Caco-2 (cell line): ENCODE results near the gene EFL1. TPM values are rescaled to one million over a fixed set of nuclear protein-coding genes. Genes with fewer than 3 reads are reported as not detected.
A peak's percentile ranks its signal among the peaks of the same experiment; 100 is the strongest.
"Not testable (repeated sequence)": the region's sequence is repeated elsewhere in the genome, so short reads cannot be mapped to it uniquely, and the experiment has no call there.

ENCODE experiments used
- BruUV-seq: library from RNA; stranded (reverse); fragments of 400-500 nt; replicated peaks from 2 replicates; lab custom pipeline; 2021; lab: Mats Ljungman, UMichigan
- CTCF ChIA-PET: fragments of 300-600 bp; sonication (Branson Sonifier 250); formaldehyde crosslinking; loops from one replicate; lab custom pipeline; 2022; ENCODE audit warnings: antibody characterized with exemption; lab: Charles Lee
- POLR2A ChIA-PET: fragments of 300-600 bp; sonication (Branson Sonifier 250); formaldehyde crosslinking; loops from one replicate; lab custom pipeline; 2022; ENCODE audit warnings: antibody characterized with exemption; lab: Charles Lee
- DNase-seq, 2 experiments: peaks; one replicate each; pipeline versions ENCODE4 v3.0.0 to v3.0.0-alpha.2; 2020 to 2022
- H3K27me3 ChIP-seq: replicated peaks from 2 replicates; pipeline ENCODE4 v1.6.0; 2011; ENCODE audit warnings: low read length; ENCODE audit not compliant: control insufficient read depth, insufficient read depth
- H3K36me3 ChIP-seq: 2 replicates; pipeline ENCODE4 v1.5.1; 2011; ENCODE audit warnings: low read length; ENCODE audit not compliant: control insufficient read depth, insufficient read depth
- H3K4me1 ChIP-seq: fragments of 250-450 bp; sonication (Bioruptor Pico); 2 replicates; pipeline ENCODE4 v1.5.1; 2020; ENCODE audit warnings: mild to moderate bottlenecking
- H3K4me3 ChIP-seq: 2 replicates; pipeline ENCODE4 v1.5.1; 2011; ENCODE audit warnings: low read depth, mild to moderate bottlenecking, control low read depth, low read length
- H3K9me3 ChIP-seq: fragments of 250-450 bp; sonication (Bioruptor Pico); 2 replicates; pipeline ENCODE4 v1.5.1; 2020; ENCODE audit warnings: mild to moderate bottlenecking, moderate library complexity
- H3K27ac Mint-ChIP-seq: one replicate; pipeline ENCODE4 v1.8.0; 2022; ENCODE audit warnings: mixed read lengths; ENCODE audit not compliant: unreplicated experiment
- H3K27me3 Mint-ChIP-seq: one replicate; pipeline ENCODE4 v1.8.0; 2022; ENCODE audit warnings: mixed read lengths; ENCODE audit not compliant: insufficient read depth, unreplicated experiment
- H3K36me3 Mint-ChIP-seq: one replicate; pipeline ENCODE4 v1.8.0; 2022; ENCODE audit warnings: mild to moderate bottlenecking, mixed read lengths; ENCODE audit not compliant: insufficient read depth, unreplicated experiment
- H3K4me1 Mint-ChIP-seq: one replicate; pipeline ENCODE4 v1.8.0; 2022; ENCODE audit warnings: low read depth, mixed read lengths; ENCODE audit not compliant: unreplicated experiment
- H3K4me3 Mint-ChIP-seq: one replicate; pipeline ENCODE4 v1.8.0; 2022; ENCODE audit warnings: mild to moderate bottlenecking, moderate library complexity, mixed read lengths; ENCODE audit not compliant: unreplicated experiment
- H3K9me3 Mint-ChIP-seq: one replicate; pipeline ENCODE4 v1.8.0; 2022; ENCODE audit warnings: mixed read lengths; ENCODE audit not compliant: unreplicated experiment
- intact Hi-C: fragments of 100-400 bp; cut with micrococcal nuclease; formaldehyde crosslinking; loops from one replicate; pipeline ENCODE4 v1.10.0; 2022; ENCODE audit not compliant: unreplicated experiment
- total RNA-seq: library from RNA; stranded (reverse); gene quantifications from 2 replicates; pipeline ENCODE4 v1.2.3, GENCODE V29; 2022
- TF ChIP-seq, protein P1 (sequence below), 2 experiments: fragments of 200-600 bp in 1 of 2; IDR thresholded peaks; 1 replicate in 1 of 2; 2 replicates in 1 of 2; pipeline versions ENCODE4 v1.5.1 to v1.8.0; 2011 to 2022; ENCODE audit warnings: antibody characterized with exemption in 1 of 2, control low read depth in 1 of 2, inconsistent platforms in 1 of 2, low read depth in 1 of 2, low read length in 1 of 2, mild to moderate bottlenecking in 1 of 2, moderate library complexity in 1 of 2; ENCODE audit not compliant: insufficient read depth in 1 of 2, severe bottlenecking in 1 of 2, unreplicated experiment in 1 of 2

Gene EFL1
- total RNA-seq, 1 experiment from 2014 or later = 10.3 TPM

DNA sequence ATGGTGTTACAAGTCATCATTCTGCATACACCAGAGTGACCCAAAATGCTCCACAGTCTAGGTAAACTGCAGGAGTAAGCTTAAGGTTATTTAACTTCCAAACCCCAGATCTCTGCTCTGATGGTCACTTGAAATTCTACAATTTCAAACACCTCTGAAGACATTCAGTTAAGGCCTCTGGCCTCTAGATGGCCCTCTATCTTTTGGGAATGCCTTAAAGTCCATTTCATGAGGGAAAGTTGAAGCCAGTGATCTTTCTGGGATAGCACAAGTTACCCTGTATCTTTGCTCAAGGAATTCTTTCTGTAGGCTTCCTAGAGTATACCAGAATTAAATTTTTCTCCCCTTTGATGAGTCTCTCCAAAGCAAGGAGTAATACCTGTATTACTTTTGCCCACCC is 18.7 kb upstream of the EFL1 start:
- H3K9me3 ChIP-seq, H3K4me3 Mint-ChIP-seq, H3K27me3 Mint-ChIP-seq, H3K27ac Mint-ChIP-seq, intact Hi-C loops, H3K27me3 ChIP-seq, H3K9me3 Mint-ChIP-seq, CTCF ChIA-PET, H3K4me3 ChIP-seq, H3K36me3 ChIP-seq, H3K4me1 Mint-ChIP-seq, POLR2A ChIA-PET, DNase-seq, H3K4me1 ChIP-seq, H3K36me3 Mint-ChIP-seq, BruUV-seq: not testable (repeated sequence)
- TF ChIP-seq, protein P1, sequence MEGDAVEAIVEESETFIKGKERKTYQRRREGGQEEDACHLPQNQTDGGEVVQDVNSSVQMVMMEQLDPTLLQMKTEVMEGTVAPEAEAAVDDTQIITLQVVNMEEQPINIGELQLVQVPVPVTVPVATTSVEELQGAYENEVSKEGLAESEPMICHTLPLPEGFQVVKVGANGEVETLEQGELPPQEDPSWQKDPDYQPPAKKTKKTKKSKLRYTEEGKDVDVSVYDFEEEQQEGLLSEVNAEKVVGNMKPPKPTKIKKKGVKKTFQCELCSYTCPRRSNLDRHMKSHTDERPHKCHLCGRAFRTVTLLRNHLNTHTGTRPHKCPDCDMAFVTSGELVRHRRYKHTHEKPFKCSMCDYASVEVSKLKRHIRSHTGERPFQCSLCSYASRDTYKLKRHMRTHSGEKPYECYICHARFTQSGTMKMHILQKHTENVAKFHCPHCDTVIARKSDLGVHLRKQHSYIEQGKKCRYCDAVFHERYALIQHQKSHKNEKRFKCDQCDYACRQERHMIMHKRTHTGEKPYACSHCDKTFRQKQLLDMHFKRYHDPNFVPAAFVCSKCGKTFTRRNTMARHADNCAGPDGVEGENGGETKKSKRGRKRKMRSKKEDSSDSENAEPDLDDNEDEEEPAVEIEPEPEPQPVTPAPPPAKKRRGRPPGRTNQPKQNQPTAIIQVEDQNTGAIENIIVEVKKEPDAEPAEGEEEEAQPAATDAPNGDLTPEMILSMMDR (IDR thresholded peaks at IDR 0.05; ENCODE audit: insufficient read depth in 1 of 2, low read depth in 1 of 2, low read length in 1 of 2, severe bottlenecking in 1 of 2, unreplicated experiment in 1 of 2) = peak in 1 of 2 experiments; percentile 18

GRCh38 chr15:82275410-82275809 is 12.9 kb upstream of the EFL1 start:
- H3K36me3 ChIP-seq = no peaks in the 10 kb centered on the region
- H3K9me3 ChIP-seq = no peaks in the 10 kb centered on the region
- Mint-ChIP-seq H3K4me3 (no peak overlapping the region), H3K9me3 (no peaks in the 10 kb centered on the region), H3K27me3 (peaks cover 18% of the 10 kb centered on the region), H3K27ac (no peak overlapping the region), H3K36me3 (no peaks in the 10 kb centered on the region), H3K4me1 (no peaks in the 10 kb centered on the region)
- H3K4me3 ChIP-seq = no peak overlapping the region
- H3K27me3 ChIP-seq = no peaks in the 10 kb centered on the region
- BruUV-seq = no TSS peak
- ChIA-PET CTCF (no interaction called here), POLR2A (no interaction called here)
- H3K4me1 ChIP-seq = no peaks in the 10 kb centered on the region
- no peak for DNase-seq
- TF ChIP-seq, protein P1 (IDR thresholded peaks at IDR 0.05; ENCODE audit: insufficient read depth in 1 of 2, low read depth in 1 of 2, low read length in 1 of 2, severe bottlenecking in 1 of 2, unreplicated experiment in 1 of 2) = no peak
- intact Hi-C loops = no loop called here

DNA sequence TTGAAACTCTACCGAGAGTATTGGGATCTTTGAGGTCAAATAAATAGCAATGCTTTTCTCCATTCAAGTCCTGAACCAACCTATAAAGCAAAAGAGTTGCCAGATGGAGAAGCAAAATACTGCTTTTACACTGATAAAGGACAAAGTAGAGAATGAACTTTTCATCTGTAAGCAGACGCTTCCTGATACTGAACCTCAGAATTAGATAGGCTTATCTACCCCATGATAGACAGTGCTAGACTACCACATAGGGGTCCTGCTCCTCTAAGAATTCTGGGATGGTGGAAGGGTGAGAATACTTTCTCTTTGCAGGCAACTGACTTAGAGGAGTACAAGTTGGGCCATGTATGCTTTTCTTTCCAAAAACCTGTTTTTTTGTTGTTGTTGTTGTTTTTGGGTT is 9.6 kb upstream of the EFL1 start:
- no TSS peak for BruUV-seq

GRCh38 chr15:82268454-82268853 is 5.9 kb upstream of the EFL1 start:
- POLR2A ChIA-PET, intact Hi-C loops, CTCF ChIA-PET: not testable (repeated sequence)

More for the DNA sequence above, 9.6 kb upstream of the EFL1 start:
- H3K27me3 ChIP-seq = no peaks in the 10 kb centered on the region
- H3K27ac Mint-ChIP-seq = no peak overlapping the region
- TF ChIP-seq, protein P1 (IDR thresholded peaks at IDR 0.05; ENCODE audit: insufficient read depth in 1 of 2, low read depth in 1 of 2, low read length in 1 of 2, severe bottlenecking in 1 of 2, unreplicated experiment in 1 of 2) = no peak
- POLR2A ChIA-PET = no interaction called here
- no peaks in the 10 kb centered on the region for H3K9me3 Mint-ChIP-seq
- no peak overlapping the region for H3K4me3 Mint-ChIP-seq
- H3K9me3 ChIP-seq = no peaks in the 10 kb centered on the region
- H3K27me3 Mint-ChIP-seq = peaks cover 8% of the 10 kb centered on the region
- H3K4me1 ChIP-seq = no peaks in the 10 kb centered on the region
- no peaks in the 10 kb centered on the region for H3K36me3 ChIP-seq
- no peaks in the 10 kb centered on the region for H3K4me1 Mint-ChIP-seq
- no peak overlapping the region for H3K4me3 ChIP-seq
- no peak for DNase-seq
- intact Hi-C loops = no loop called here
- CTCF ChIA-PET = no interaction called here
- no peaks in the 10 kb centered on the region for H3K36me3 Mint-ChIP-seq

DNA sequence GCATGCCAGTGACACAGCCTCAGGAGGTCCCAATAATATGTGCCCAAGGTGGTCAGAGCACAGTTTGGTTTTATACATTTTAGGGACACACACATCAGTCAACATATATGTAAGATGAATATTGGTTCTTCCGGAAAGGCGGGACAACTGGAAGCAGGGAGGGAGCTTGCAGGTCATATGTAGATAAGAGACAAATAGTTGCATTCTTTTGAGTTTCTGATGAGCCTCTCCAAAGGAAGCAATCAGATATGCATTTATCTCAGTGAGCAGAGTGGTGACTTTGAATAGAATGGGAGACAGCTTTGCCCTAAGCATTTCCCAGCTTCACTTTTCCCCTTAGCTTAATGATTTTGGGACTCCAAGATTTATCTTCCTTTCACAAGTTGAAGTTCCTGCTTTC is 4.6 kb upstream of the EFL1 start:
- CTCF ChIA-PET, BruUV-seq, H3K9me3 ChIP-seq, H3K4me1 ChIP-seq, H3K27me3 ChIP-seq, intact Hi-C loops, H3K4me3 Mint-ChIP-seq, H3K27ac Mint-ChIP-seq, H3K27me3 Mint-ChIP-seq, H3K4me3 ChIP-seq, DNase-seq, H3K36me3 ChIP-seq, H3K9me3 Mint-ChIP-seq, POLR2A ChIA-PET: not testable (repeated sequence)
- Mint-ChIP-seq H3K4me1 (peaks cover 14% of the 10 kb centered on the region), H3K36me3 (peaks cover 11% of the 10 kb centered on the region)

More at GRCh38 chr15:82268454-82268853, 5.9 kb upstream of the EFL1 start:
- not testable (repeated sequence) for H3K4me1 Mint-ChIP-seq, H3K4me3 Mint-ChIP-seq, H3K36me3 ChIP-seq, H3K27me3 Mint-ChIP-seq, DNase-seq, H3K9me3 Mint-ChIP-seq, H3K36me3 Mint-ChIP-seq, H3K4me1 ChIP-seq, H3K9me3 ChIP-seq, H3K27ac Mint-ChIP-seq, H3K27me3 ChIP-seq, BruUV-seq, H3K4me3 ChIP-seq
